H9 (cell line): ENCODE results near the gene NRM. TPM values are rescaled to one million over a fixed set of nuclear protein-coding genes. Genes with fewer than 3 reads are reported as not detected.

Experiments
- DNase-seq: peaks from one replicate; pipeline ENCODE4 v3.0.0-alpha.2; 2017
- H2AFZ ChIP-seq: one replicate; pipeline ENCODE4 v1.6.1; 2013; ENCODE audit warnings: mild to moderate bottlenecking, low read length, control low read depth, moderate library complexity
- H2AK5ac ChIP-seq: 2 replicates; pipeline ENCODE4 v1.6.1; 2013; ENCODE audit warnings: low read length, control low read depth, mixed read lengths; ENCODE audit not compliant: insufficient read length
- H2BK120ac ChIP-seq: one replicate; pipeline ENCODE4 v1.6.1; 2013; ENCODE audit warnings: low read depth, mild to moderate bottlenecking, low read length, control low read depth, inconsistent platforms; ENCODE audit not compliant: poor library complexity, severe bottlenecking
- H2BK12ac ChIP-seq: 2 replicates; pipeline ENCODE4 v1.6.1; 2013; ENCODE audit warnings: low read length, control low read depth, mixed read lengths, low read depth; ENCODE audit not compliant: insufficient read length
- H2BK15ac ChIP-seq: 2 replicates; pipeline ENCODE4 v1.6.1; 2013; ENCODE audit warnings: low read depth, low read length, control low read depth
- H2BK20ac ChIP-seq: one replicate; pipeline ENCODE4 v1.6.1; 2013; ENCODE audit warnings: low read depth, mild to moderate bottlenecking, low read length, control low read depth, inconsistent platforms; ENCODE audit not compliant: poor library complexity, severe bottlenecking
- H2BK5ac ChIP-seq: 2 replicates; pipeline ENCODE4 v1.6.1; 2013; ENCODE audit warnings: low read length, control low read depth, mixed read lengths; ENCODE audit not compliant: insufficient read length
- H3K14ac ChIP-seq: 2 replicates; pipeline ENCODE4 v1.6.1; 2013; ENCODE audit warnings: low read length, control low read depth; ENCODE audit not compliant: insufficient read depth
- H3K18ac ChIP-seq: 2 replicates; pipeline ENCODE4 v1.6.1; 2013; ENCODE audit warnings: low read depth, mild to moderate bottlenecking, mixed read lengths, low read length, control low read depth; ENCODE audit not compliant: insufficient read length
- H3K23ac ChIP-seq: 2 replicates; pipeline ENCODE4 v1.6.1; 2013; ENCODE audit warnings: low read length, control low read depth, mixed read lengths, low read depth; ENCODE audit not compliant: insufficient read length
- H3K23me2 ChIP-seq: 2 replicates; pipeline ENCODE4 v1.6.1; 2013; ENCODE audit warnings: low read depth, mild to moderate bottlenecking, mixed read lengths, low read length, control low read depth; ENCODE audit not compliant: insufficient read length, poor library complexity, severe bottlenecking
- H3K27ac ChIP-seq: 2 replicates; pipeline ENCODE4 v1.5.1; 2013; ENCODE audit warnings: low read length, control low read depth, mixed read lengths, low read depth; ENCODE audit not compliant: insufficient read length
- H3K27me3 ChIP-seq: 2 replicates; pipeline ENCODE4 v1.6.1; 2013; ENCODE audit warnings: low read length, control low read depth, inconsistent platforms; ENCODE audit not compliant: insufficient read depth
- H3K4ac ChIP-seq: 2 replicates; pipeline ENCODE4 v1.6.1; 2013; ENCODE audit warnings: low read depth, mild to moderate bottlenecking, control low read depth, inconsistent platforms, low read length, moderate library complexity
- H3K4me1 ChIP-seq: 2 replicates; pipeline ENCODE4 v1.6.1; 2013; ENCODE audit warnings: low read length, control low read depth, inconsistent platforms; ENCODE audit not compliant: insufficient read depth
- H3K4me2 ChIP-seq: 2 replicates; pipeline ENCODE4 v1.6.1; 2013; ENCODE audit warnings: low read length, control low read depth, mixed read lengths; ENCODE audit not compliant: insufficient read length, insufficient read depth
- H3K56ac ChIP-seq: 2 replicates; pipeline ENCODE4 v1.6.1; 2013; ENCODE audit warnings: low read depth, mild to moderate bottlenecking, mixed read lengths, low read length, control low read depth; ENCODE audit not compliant: insufficient read length
- H3K79me1 ChIP-seq: 2 replicates; pipeline ENCODE4 v1.6.1; 2013; ENCODE audit warnings: low read depth, mild to moderate bottlenecking, moderate library complexity, low read length, control low read depth, inconsistent platforms; ENCODE audit not compliant: insufficient read depth, poor library complexity, severe bottlenecking
- H3K79me2 ChIP-seq: 2 replicates; pipeline ENCODE4 v1.6.1; 2013; ENCODE audit warnings: low read length, control low read depth, inconsistent platforms; ENCODE audit not compliant: insufficient read depth
- H3K9ac ChIP-seq: 2 replicates; pipeline ENCODE4 v1.6.1; 2013; ENCODE audit warnings: low read length, control low read depth, mixed read lengths; ENCODE audit not compliant: insufficient read length; ENCODE audit errors: extremely low read depth
- H3K9me3 ChIP-seq: one replicate; pipeline ENCODE4 v1.6.1; 2013; ENCODE audit warnings: low read depth, low read length, inconsistent platforms; ENCODE audit not compliant: control insufficient read depth
- H3T11ph ChIP-seq: one replicate; pipeline ENCODE4 v1.6.1; 2013; ENCODE audit warnings: mild to moderate bottlenecking, low read length, control low read depth, inconsistent platforms
- H4K20me1 ChIP-seq: one replicate; pipeline ENCODE4 v1.6.1; 2013; ENCODE audit not compliant: control insufficient read depth, insufficient read length, insufficient read depth
- H4K5ac ChIP-seq: 2 replicates; pipeline ENCODE4 v1.6.1; 2013; ENCODE audit warnings: low read depth, mild to moderate bottlenecking, mixed read lengths, low read length, control low read depth; ENCODE audit not compliant: insufficient read length
- H4K8ac ChIP-seq: replicated peaks from 2 replicates; pipeline ENCODE4 v1.6.1; 2013; ENCODE audit warnings: low read length, control low read depth, mixed read lengths, low read depth; ENCODE audit not compliant: insufficient read length
- H4K91ac ChIP-seq: 2 replicates; pipeline ENCODE4 v1.6.1; 2013; ENCODE audit warnings: low read depth, mild to moderate bottlenecking, moderate library complexity, mixed read lengths, low read length, control low read depth; ENCODE audit not compliant: insufficient read length
- H3K27ac Mint-ChIP-seq, 3 experiments: 2 replicates in 2 of 3; 3 replicates in 1 of 3; pipeline ENCODE4 v1.8.0; 2020 to 2021; ENCODE audit warnings: mixed read lengths in 3 of 3, mild to moderate bottlenecking in 1 of 3, moderate library complexity in 1 of 3
- H3K27me3 Mint-ChIP-seq: 2 replicates; pipeline ENCODE4 v1.8.0; 2021; ENCODE audit warnings: low read depth, mild to moderate bottlenecking, moderate library complexity, mixed read lengths
- H3K36me3 Mint-ChIP-seq, 3 experiments: 2 replicates in 2 of 3; 3 replicates in 1 of 3; pipeline ENCODE4 v1.8.0; 2020 to 2021; ENCODE audit warnings: low read depth in 3 of 3, mixed read lengths in 3 of 3; ENCODE audit not compliant: insufficient read depth in 1 of 3
- H3K4me1 Mint-ChIP-seq, 2 experiments: 2 replicates each; pipeline ENCODE4 v1.8.0; 2020; ENCODE audit warnings: mixed read lengths in 2 of 2
- H3K4me3 Mint-ChIP-seq, 2 experiments: 2 replicates in 1 of 2; 3 replicates in 1 of 2; pipeline ENCODE4 v1.8.0; 2020 to 2021; ENCODE audit warnings: mild to moderate bottlenecking in 2 of 2, mixed read lengths in 2 of 2, moderate library complexity in 1 of 2
- H3K9me3 Mint-ChIP-seq, 2 experiments: 2 replicates in 1 of 2; 3 replicates in 1 of 2; pipeline ENCODE4 v1.8.0; 2020; ENCODE audit warnings: mild to moderate bottlenecking in 2 of 2, mixed read lengths in 2 of 2, moderate library complexity in 1 of 2
- CTCF ChIP-seq: fragments of 200-600 bp; sonication (generic); conservative IDR thresholded peaks from 3 replicates; pipeline ENCODE4 v1.8.0; 2021; ENCODE audit warnings: antibody characterized with exemption, mild to moderate bottlenecking
- WGBS: extraction: QIAGEN DNeasy Blood & Tissue Kit; methylation state at CpG from one replicate; pipeline ENCODE4 v1.1.7; 2013; ENCODE audit warnings: missing lambda C conversion rate, low lambda C conversion rate, mixed read lengths; ENCODE audit not compliant: insufficient read length; ENCODE audit errors: extremely low coverage; 5-methylcytosine and 5-hydroxymethylcytosine counted together
- total RNA-seq: library from RNA; stranded (reverse); gene quantifications from 2 replicates; pipeline ENCODE4 v1.2.1, GENCODE V29; 2021

The NRM gene
- total RNA-seq, 1 experiment from 2014 or later = 36.5 TPM

- Histone ChIP-seq H3K79me2 (no peaks in the 10 kb centered on the region), H3K4ac (no peak overlapping the region), H2BK5ac (no peak overlapping the region), H3K14ac (no peak overlapping the region), H4K91ac (no peak overlapping the region), H3K27me3 (no peaks in the 10 kb centered on the region), H2BK15ac (no peak overlapping the region), H2BK20ac (no peak overlapping the region), H3K18ac (no peak overlapping the region), H3K27ac (no peak overlapping the region), H2AK5ac (no peak overlapping the region), H3K4me1 (no peaks in the 10 kb centered on the region), H4K5ac (no peak overlapping the region), H3K9me3 (no peaks in the 10 kb centered on the region), H4K20me1 (no peaks in the 10 kb centered on the region), H3K4me2 (no peak overlapping the region), H3K56ac (no peak overlapping the region), H3K23me2 (no peaks in the 10 kb centered on the region), H2AFZ (no peak overlapping the region), H3T11ph (no peak overlapping the region), H2BK120ac (no peak overlapping the region), H3K79me1 (no peaks in the 10 kb centered on the region), H3K23ac (no peak overlapping the region), H3K9ac (no peak overlapping the region), H4K8ac (no peak overlapping the region), H2BK12ac (no peak overlapping the region)
- Mint-ChIP-seq H3K4me3 (no peak overlapping the region; a peak in 1 of 5 replicates), H3K36me3 (peaks cover 32 to 88% (median 72%) of the 10 kb centered on the region in 3 experiments; a peak in 6 of 7 replicates), H3K4me1 (no peaks in the 10 kb centered on the region), H3K27ac (no peak overlapping the region; a peak in 1 of 7 replicates), H3K9me3 (no peaks in the 10 kb centered on the region), H3K27me3 (no peaks in the 10 kb centered on the region)
- DNase-seq = no peak
- no peak for TF ChIP-seq CTCF
- no CpG with 5 or more reads among the region's 19 CpGs for WGBS
Measured at GRCh38 chr6:30654798-30655742, 35.7 kb downstream of the NRM start.
